ENCODE measurements around the gene TNFRSF8.

The TNFRSF8 gene

DNA sequence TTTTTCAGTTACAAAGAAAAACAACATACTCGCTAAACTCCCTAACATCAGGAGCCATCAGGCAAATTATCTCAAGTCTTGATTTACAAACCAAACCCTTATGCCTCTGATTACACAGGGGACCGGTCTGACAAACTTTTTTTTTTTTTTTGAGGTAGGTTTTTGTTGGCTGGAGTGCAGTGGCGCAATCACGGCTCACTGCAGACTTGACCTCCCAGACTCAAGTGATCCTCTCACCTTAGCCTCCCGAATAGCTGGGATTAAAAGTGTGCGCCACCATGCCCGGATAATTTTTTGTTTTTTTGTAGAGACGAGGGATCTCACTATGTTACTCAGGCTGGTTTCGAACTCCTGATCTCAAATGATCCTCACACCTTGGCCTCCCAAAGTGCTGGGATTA lies 47.6 kb upstream of the TNFRSF8 start:
- Histone ChIP-seq H2AFZ (ENCODE audit: low read depth, low read length, severe bottlenecking) (no peak overlapping the region), H3K36me3 (ENCODE audit: low read length) (no peaks in the 10 kb centered on the region), H3K27ac (ENCODE audit: low read depth, low read length) (no peak overlapping the region)

DNA sequence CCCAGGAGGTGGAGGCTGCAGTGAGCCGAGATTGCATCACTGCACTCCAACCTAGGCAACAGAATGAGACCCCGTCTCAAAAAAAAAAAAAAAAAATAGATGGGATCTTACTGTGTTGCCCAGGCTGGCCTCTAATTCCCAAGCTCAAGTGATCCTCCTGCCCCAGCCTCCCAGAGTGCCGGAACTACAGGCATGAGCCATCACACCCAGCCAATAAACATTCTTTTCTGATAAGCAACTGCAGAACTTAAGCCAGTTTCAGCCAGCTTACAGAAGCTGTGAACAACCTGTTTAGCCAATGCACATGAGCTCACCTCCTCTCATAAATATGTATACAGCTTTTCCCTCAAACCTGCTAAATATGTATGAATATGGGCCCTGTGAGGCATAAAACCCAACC lies 46.9 kb upstream of the TNFRSF8 start:
- Histone ChIP-seq H3K27ac (ENCODE audit: low read depth, low read length) (peak overlapping the region; percentile 33; the same call in 1 of the 2 replicates), H3K4me3 (ENCODE audit: insufficient read depth, low read length, poor library complexity, severe bottlenecking) (no peak overlapping the region), H4K20me1 (ENCODE audit: low read depth, low read length) (no peaks in the 10 kb centered on the region), H3K9ac (ENCODE audit: low read length) (no peak overlapping the region), H3K9me3 (ENCODE audit: insufficient read depth, low read length) (no peaks in the 10 kb centered on the region), H3K9me2 (replicated peaks; ENCODE audit: insufficient read depth, low read length) (no peaks in the 10 kb centered on the region), H2AFZ (ENCODE audit: low read depth, low read length, severe bottlenecking) (no peak overlapping the region), H3F3A (ENCODE audit: insufficient read depth) (peaks cover 9% of the 10 kb centered on the region), H3K36me3 (ENCODE audit: low read length) (no peaks in the 10 kb centered on the region), H3K4me2 (ENCODE audit: low read depth, low read length, poor library complexity, severe bottlenecking) (no peak overlapping the region), H3K27me3 (ENCODE audit: low read length) (no peaks in the 10 kb centered on the region), H3K79me2 (ENCODE audit: insufficient read depth, low read length) (peaks cover 12% of the 10 kb centered on the region; the same call in 1 of the 2 replicates)
- TF ChIP-seq CTCF (IDR thresholded peaks at IDR 0.05; ENCODE audit: insufficient read depth, low read length, poor library complexity, severe bottlenecking) (no peak), EZH2phosphoT487 (conservative IDR thresholded peaks at IDR 0.05; ENCODE audit: low read length) (no peak)

More for the DNA sequence above, 47.6 kb upstream of the TNFRSF8 start:
- H3K4me2 ChIP-seq (ENCODE audit: low read depth, low read length, poor library complexity, severe bottlenecking) = no peak overlapping the region
- no peaks in the 10 kb centered on the region for H3K27me3 ChIP-seq (ENCODE audit: low read length)
- H3F3A ChIP-seq (ENCODE audit: insufficient read depth) = peaks cover 9% of the 10 kb centered on the region
- H3K4me3 ChIP-seq (ENCODE audit: insufficient read depth, low read length, poor library complexity, severe bottlenecking) = no peak overlapping the region
- H4K20me1 ChIP-seq (ENCODE audit: low read depth, low read length) = no peaks in the 10 kb centered on the region
- H3K9me3 ChIP-seq (ENCODE audit: insufficient read depth, low read length) = no peaks in the 10 kb centered on the region
- H3K9me2 ChIP-seq (replicated peaks; ENCODE audit: insufficient read depth, low read length) = no peaks in the 10 kb centered on the region
- H3K9ac ChIP-seq (ENCODE audit: low read length) = no peak overlapping the region
- TF ChIP-seq EZH2phosphoT487 (conservative IDR thresholded peaks at IDR 0.05; ENCODE audit: low read length) (no peak), CTCF (IDR thresholded peaks at IDR 0.05; ENCODE audit: insufficient read depth, low read length, poor library complexity, severe bottlenecking) (no peak)
- peaks cover 8% of the 10 kb centered on the region; the same call in 1 of the 2 replicates for H3K79me2 ChIP-seq (ENCODE audit: insufficient read depth, low read length)

GRCh38 chr1:12019858-12020509 lies 43.1 kb upstream of the TNFRSF8 start:
- Histone ChIP-seq H3K9me2 (replicated peaks; ENCODE audit: insufficient read depth, low read length) (no peaks in the 10 kb centered on the region), H3K9me3 (ENCODE audit: insufficient read depth, low read length) (no peaks in the 10 kb centered on the region), H3K27ac (ENCODE audit: low read depth, low read length) (no peak overlapping the region), H3K36me3 (ENCODE audit: low read length) (no peaks in the 10 kb centered on the region; the same call in 1 of the 2 replicates), H3K79me2 (ENCODE audit: insufficient read depth, low read length) (peaks cover 12% of the 10 kb centered on the region), H3K4me2 (ENCODE audit: low read depth, low read length, poor library complexity, severe bottlenecking) (peak overlapping the region; percentile 77), H3K4me3 (ENCODE audit: insufficient read depth, low read length, poor library complexity, severe bottlenecking) (peak overlapping the region; percentile 68), H2AFZ (ENCODE audit: low read depth, low read length, severe bottlenecking) (peak overlapping the region; percentile 90), H3K9ac (ENCODE audit: low read length) (peak overlapping the region; percentile 74), H3F3A (ENCODE audit: insufficient read depth) (peaks cover 6% of the 10 kb centered on the region), H3K27me3 (ENCODE audit: low read length) (no peaks in the 10 kb centered on the region), H4K20me1 (ENCODE audit: low read depth, low read length) (no peaks in the 10 kb centered on the region)
- TF ChIP-seq EZH2phosphoT487 (conservative IDR thresholded peaks at IDR 0.05; ENCODE audit: low read length) = no peak
- no peak for TF ChIP-seq CTCF (IDR thresholded peaks at IDR 0.05; ENCODE audit: insufficient read depth, low read length, poor library complexity, severe bottlenecking)

All from SU-DHL-6 (cell line).